ENCODE results near the gene TLCD2. TPM values are rescaled to one million over a fixed set of nuclear protein-coding genes. Genes with fewer than 3 reads are reported as not detected.

Gene TLCD2
- total and polyA plus RNA-seq, 2 of the 13 experiments (the other 11 are each of a cell fraction or from before 2014, with no cell fraction given): 0.90 to 1.1 TPM

GRCh38 chr17:1716912-1717695 lies 6.9 kb upstream of the TLCD2 start (continued):
- TF ChIP-seq ZNF431 (CRISPR knock-in tag; IDR thresholded peaks at IDR 0.05; ENCODE audit: borderline replicate concordance, low read depth) (no peak), SMARCC2 (IDR thresholded peaks at IDR 0.05) (no peak), RORA (CRISPR knock-in tag; IDR thresholded peaks at IDR 0.05) (no peak), NCOA1 (CRISPR knock-in tag; IDR thresholded peaks at IDR 0.05) (no peak), ZMAT5 (CRISPR knock-in tag; IDR thresholded peaks at IDR 0.05; ENCODE audit: borderline replicate concordance, low read depth) (no peak), ZNF451 (CRISPR knock-in tag; IDR thresholded peaks at IDR 0.05) (no peak), THRA (CRISPR knock-in tag; IDR thresholded peaks at IDR 0.05; ENCODE audit: borderline replicate concordance) (no peak; the same call in 1 of the 2 replicates), ZFP36L2 (CRISPR knock-in tag; IDR thresholded peaks at IDR 0.05) (no peak), ZNF101 (CRISPR knock-in tag; IDR thresholded peaks at IDR 0.05; ENCODE audit: borderline replicate concordance, low read depth) (no peak), SP2 (CRISPR knock-in tag; IDR thresholded peaks at IDR 0.05) (peak; percentile 76), PAF1 (CRISPR knock-in tag; IDR thresholded peaks at IDR 0.05) (no peak), HNRNPLL (IDR thresholded peaks at IDR 0.05; ENCODE audit: low read depth, low read length, poor library complexity, severe bottlenecking) (no peak), HIVEP1 (CRISPR knock-in tag; IDR thresholded peaks at IDR 0.05) (no peak), RFX3 (CRISPR knock-in tag; IDR thresholded peaks at IDR 0.05) (no peak), CREM (IDR thresholded peaks at IDR 0.05) (0 out of 2 replicates have a peak, but pooled peaks have one; percentile 10), CREM (CRISPR knock-in tag; IDR thresholded peaks at IDR 0.05) (no peak)
- TF ChIP-seq, protein P1, sequence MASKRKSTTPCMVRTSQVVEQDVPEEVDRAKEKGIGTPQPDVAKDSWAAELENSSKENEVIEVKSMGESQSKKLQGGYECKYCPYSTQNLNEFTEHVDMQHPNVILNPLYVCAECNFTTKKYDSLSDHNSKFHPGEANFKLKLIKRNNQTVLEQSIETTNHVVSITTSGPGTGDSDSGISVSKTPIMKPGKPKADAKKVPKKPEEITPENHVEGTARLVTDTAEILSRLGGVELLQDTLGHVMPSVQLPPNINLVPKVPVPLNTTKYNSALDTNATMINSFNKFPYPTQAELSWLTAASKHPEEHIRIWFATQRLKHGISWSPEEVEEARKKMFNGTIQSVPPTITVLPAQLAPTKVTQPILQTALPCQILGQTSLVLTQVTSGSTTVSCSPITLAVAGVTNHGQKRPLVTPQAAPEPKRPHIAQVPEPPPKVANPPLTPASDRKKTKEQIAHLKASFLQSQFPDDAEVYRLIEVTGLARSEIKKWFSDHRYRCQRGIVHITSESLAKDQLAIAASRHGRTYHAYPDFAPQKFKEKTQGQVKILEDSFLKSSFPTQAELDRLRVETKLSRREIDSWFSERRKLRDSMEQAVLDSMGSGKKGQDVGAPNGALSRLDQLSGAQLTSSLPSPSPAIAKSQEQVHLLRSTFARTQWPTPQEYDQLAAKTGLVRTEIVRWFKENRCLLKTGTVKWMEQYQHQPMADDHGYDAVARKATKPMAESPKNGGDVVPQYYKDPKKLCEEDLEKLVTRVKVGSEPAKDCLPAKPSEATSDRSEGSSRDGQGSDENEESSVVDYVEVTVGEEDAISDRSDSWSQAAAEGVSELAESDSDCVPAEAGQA (IDR thresholded peaks at IDR 0.05; ENCODE audit: low read depth): no peak
- TF ChIP-seq, protein P1 (CRISPR knock-in tag; IDR thresholded peaks at IDR 0.05; ENCODE audit: borderline replicate concordance): no peak
- TF ChIP-seq, protein P2, sequence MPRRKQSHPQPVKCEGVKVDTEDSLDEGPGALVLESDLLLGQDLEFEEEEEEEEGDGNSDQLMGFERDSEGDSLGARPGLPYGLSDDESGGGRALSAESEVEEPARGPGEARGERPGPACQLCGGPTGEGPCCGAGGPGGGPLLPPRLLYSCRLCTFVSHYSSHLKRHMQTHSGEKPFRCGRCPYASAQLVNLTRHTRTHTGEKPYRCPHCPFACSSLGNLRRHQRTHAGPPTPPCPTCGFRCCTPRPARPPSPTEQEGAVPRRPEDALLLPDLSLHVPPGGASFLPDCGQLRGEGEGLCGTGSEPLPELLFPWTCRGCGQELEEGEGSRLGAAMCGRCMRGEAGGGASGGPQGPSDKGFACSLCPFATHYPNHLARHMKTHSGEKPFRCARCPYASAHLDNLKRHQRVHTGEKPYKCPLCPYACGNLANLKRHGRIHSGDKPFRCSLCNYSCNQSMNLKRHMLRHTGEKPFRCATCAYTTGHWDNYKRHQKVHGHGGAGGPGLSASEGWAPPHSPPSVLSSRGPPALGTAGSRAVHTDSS (CRISPR knock-in tag; conservative IDR thresholded peaks at IDR 0.05): no peak
- TF ChIP-seq, protein P3, sequence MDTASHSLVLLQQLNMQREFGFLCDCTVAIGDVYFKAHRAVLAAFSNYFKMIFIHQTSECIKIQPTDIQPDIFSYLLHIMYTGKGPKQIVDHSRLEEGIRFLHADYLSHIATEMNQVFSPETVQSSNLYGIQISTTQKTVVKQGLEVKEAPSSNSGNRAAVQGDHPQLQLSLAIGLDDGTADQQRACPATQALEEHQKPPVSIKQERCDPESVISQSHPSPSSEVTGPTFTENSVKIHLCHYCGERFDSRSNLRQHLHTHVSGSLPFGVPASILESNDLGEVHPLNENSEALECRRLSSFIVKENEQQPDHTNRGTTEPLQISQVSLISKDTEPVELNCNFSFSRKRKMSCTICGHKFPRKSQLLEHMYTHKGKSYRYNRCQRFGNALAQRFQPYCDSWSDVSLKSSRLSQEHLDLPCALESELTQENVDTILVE (CRISPR knock-in tag; IDR thresholded peaks at IDR 0.05): no peak

Measured in HepG2 (cell line).